Panc1 (cell line): ENCODE results near the gene CGNL1. TPM values are rescaled to one million over a fixed set of nuclear protein-coding genes. Genes with fewer than 3 reads are reported as not detected.

Source experiments
- ATAC-seq: fragments of 200-7000 bp; cut with Tn5 transposase; 2 replicates; pipeline ENCODE4 v1.9.1; 2020; ENCODE audit warnings: mild to moderate bottlenecking, moderate library complexity
- BruUV-seq: library from RNA; stranded (reverse); fragments of 400-500 nt; replicated peaks from 2 replicates; lab custom pipeline; 2021; lab: Mats Ljungman, UMichigan
- CTCF ChIA-PET: fragments of 300-600 bp; sonication (Branson Sonifier 250); formaldehyde crosslinking; loops from one replicate; lab custom pipeline; 2022; ENCODE audit warnings: antibody characterized with exemption; lab: Charles Lee
- POLR2A ChIA-PET: fragments of 300-600 bp; sonication (Branson Sonifier 250); formaldehyde crosslinking; loops from one replicate; lab custom pipeline; 2022; ENCODE audit warnings: antibody characterized with exemption; lab: Charles Lee
- DNase-seq: peaks from one replicate; pipeline ENCODE4 v3.0.0-alpha.2; 2010; ENCODE audit warnings: low read depth, low spot score
- H3K27ac ChIP-seq: 2 replicates; pipeline ENCODE4 v1.5.1; 2011; ENCODE audit warnings: mild to moderate bottlenecking, low read length, inconsistent platforms
- H3K27me3 ChIP-seq: fragments of 200-500 bp; sonication (Bioruptor generic); 2 replicates; pipeline ENCODE4 v1.6.0; 2014; ENCODE audit warnings: low read length, inconsistent platforms; ENCODE audit not compliant: control insufficient read depth, insufficient read depth
- H3K36me3 ChIP-seq: fragments of 200-500 bp; sonication (Bioruptor generic); 2 replicates; pipeline ENCODE4 v1.5.1; 2014; ENCODE audit warnings: inconsistent platforms, mild to moderate bottlenecking, low read length, moderate library complexity; ENCODE audit not compliant: control insufficient read depth, insufficient read depth
- H3K4me1 ChIP-seq: 2 replicates; pipeline ENCODE4 v1.5.1; 2011; ENCODE audit warnings: inconsistent platforms, mild to moderate bottlenecking, low read length, moderate library complexity; ENCODE audit not compliant: control insufficient read depth, insufficient read depth
- H3K4me3 ChIP-seq, 2 experiments: 2 replicates each; pipeline ENCODE4 v1.5.1; 2011 to 2012; ENCODE audit warnings: low read depth in 2 of 2, low read length in 2 of 2, mild to moderate bottlenecking in 2 of 2, inconsistent platforms in 1 of 2, moderate library complexity in 1 of 2
- H3K9me3 ChIP-seq: fragments of 200-500 bp; sonication (Bioruptor generic); 2 replicates; pipeline ENCODE4 v1.5.1; 2014; ENCODE audit warnings: low read depth, mild to moderate bottlenecking, inconsistent platforms, low read length, moderate library complexity; ENCODE audit not compliant: control insufficient read depth, insufficient read depth
- POLR2AphosphoS5 ChIP-seq: IDR thresholded peaks from 2 replicates; pipeline ENCODE4 v1.6.1; 2012; ENCODE audit warnings: mild to moderate bottlenecking, low read depth, low read length, moderate library complexity
- SIN3A ChIP-seq: IDR thresholded peaks from 2 replicates; pipeline ENCODE4 v1.6.1; 2012; ENCODE audit warnings: low read depth, mild to moderate bottlenecking, low read length, moderate library complexity, borderline replicate concordance; ENCODE audit not compliant: insufficient read depth
- TCF7L2 ChIP-seq: IDR thresholded peaks from 2 replicates; pipeline ENCODE4 v1.6.1; 2011; ENCODE audit warnings: mild to moderate bottlenecking, low read depth, low read length, inconsistent platforms
- in situ Hi-C: cut with HindIII; loops from 2 replicates; pipeline ENCODE4 v1.10.0; 2016; ENCODE audit warnings: low sequenced_read_pairs, low pct_unique_long_range_greater_than_20kb
- intact Hi-C: fragments of 100-400 bp; cut with micrococcal nuclease; formaldehyde crosslinking; loops from one replicate; pipeline ENCODE4 v1.10.0; 2022; ENCODE audit not compliant: unreplicated experiment
- total RNA-seq: library from RNA; stranded (reverse); gene quantifications from one replicate; pipeline ENCODE4 v1.2.1, GENCODE V29; 2021; ENCODE audit not compliant: unreplicated experiment
- TF ChIP-seq, protein P1 (sequence below): fragments of 450-650 bp; IDR thresholded peaks from 2 replicates; pipeline ENCODE4 v1.5.1; 2017; ENCODE audit warnings: mild to moderate bottlenecking
- TF ChIP-seq, protein P2 (sequence below), 2 experiments: IDR thresholded peaks; 2 replicates each; pipeline ENCODE4 v1.6.1; 2011 to 2012; ENCODE audit warnings: low read depth in 2 of 2, control low read depth in 1 of 2, low read length in 1 of 2, mild to moderate bottlenecking in 1 of 2, moderate library complexity in 1 of 2; ENCODE audit not compliant: insufficient read depth in 1 of 2

Gene CGNL1
- total RNA-seq, 1 experiment from 2014 or later = 3.5 TPM

DNA sequence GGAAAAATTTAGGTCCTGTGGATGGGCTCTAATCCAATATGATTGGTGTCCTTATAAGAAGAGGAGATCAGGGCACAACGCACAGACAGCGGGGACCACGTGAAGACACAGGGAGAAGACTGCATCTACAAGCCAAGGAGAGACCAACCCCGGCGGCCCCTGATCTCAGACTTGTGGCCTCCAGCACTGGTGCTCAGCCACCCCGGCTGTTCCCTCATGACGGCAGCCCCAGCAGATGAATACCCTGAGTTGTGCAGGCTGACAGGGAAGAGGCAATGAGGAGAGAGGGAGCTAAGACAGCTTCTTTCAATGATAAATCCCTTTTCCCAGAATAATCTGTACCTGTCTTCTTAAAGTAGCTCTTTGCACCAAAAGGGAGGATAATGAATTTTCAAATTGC lies 33.3 kb upstream of the CGNL1 start:
- ATAC-seq = no peak
- no peaks in the 10 kb centered on the region for H3K4me1 ChIP-seq
- no TSS peak for BruUV-seq
- POLR2A ChIA-PET = no interaction called here
- no peak overlapping the region for H3K4me3 ChIP-seq
- no peaks in the 10 kb centered on the region for H3K9me3 ChIP-seq
- no peaks in the 10 kb centered on the region for H3K36me3 ChIP-seq
- intact Hi-C loops (loop anchor here (10.0 kb wide), 1 partner anchor 82 kb away; no protein-coding TSS in a partner anchor), in situ Hi-C loops (no loop called here)
- no peak overlapping the region for H3K27ac ChIP-seq
- H3K27me3 ChIP-seq = no peaks in the 10 kb centered on the region
- DNase-seq = no peak
- CTCF ChIA-PET = interaction anchor here (1.0 kb wide), 1 partner anchor 184 kb away, joined by 3 read pairs; no protein-coding TSS in a partner anchor
- TF ChIP-seq TCF7L2 = no peak

DNA sequence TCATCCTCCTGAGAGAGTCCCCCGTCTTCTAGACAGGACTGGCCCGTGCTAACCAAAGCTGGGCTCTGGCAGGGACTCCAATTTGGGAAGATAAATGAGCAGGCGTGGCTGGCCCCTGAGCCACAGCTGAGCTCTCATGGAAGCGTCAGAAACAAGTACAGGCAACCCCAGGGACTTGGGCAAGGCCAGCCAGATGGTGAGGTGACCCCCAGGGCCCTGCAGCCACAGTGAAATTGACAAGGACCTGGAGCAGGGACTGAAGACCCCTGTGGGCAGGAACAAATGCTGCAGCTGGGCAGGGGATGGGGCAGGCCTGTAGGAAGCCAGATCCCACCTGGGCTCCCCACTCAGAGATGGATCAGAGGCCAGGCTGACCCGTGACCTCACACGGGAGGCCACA lies 32.8 kb upstream of the CGNL1 start:
- Histone ChIP-seq H3K4me1 (no peaks in the 10 kb centered on the region), H3K4me3 (no peak overlapping the region), H3K27me3 (no peaks in the 10 kb centered on the region), H3K36me3 (no peaks in the 10 kb centered on the region), H3K27ac (no peak overlapping the region), H3K9me3 (no peaks in the 10 kb centered on the region)
- ChIA-PET POLR2A (no interaction called here), CTCF (interaction anchor here (1.0 kb wide), 1 partner anchor 184 kb away, joined by 3 read pairs; no protein-coding TSS in a partner anchor)
- no peak for DNase-seq
- in situ Hi-C loops = no loop called here
- ATAC-seq = no peak
- intact Hi-C loops = loop anchor here (10.0 kb wide), 1 partner anchor 81 kb away; no protein-coding TSS in a partner anchor
- no peak for TF ChIP-seq SIN3A
- no peak for TF ChIP-seq POLR2AphosphoS5
- TF ChIP-seq, protein P1, sequence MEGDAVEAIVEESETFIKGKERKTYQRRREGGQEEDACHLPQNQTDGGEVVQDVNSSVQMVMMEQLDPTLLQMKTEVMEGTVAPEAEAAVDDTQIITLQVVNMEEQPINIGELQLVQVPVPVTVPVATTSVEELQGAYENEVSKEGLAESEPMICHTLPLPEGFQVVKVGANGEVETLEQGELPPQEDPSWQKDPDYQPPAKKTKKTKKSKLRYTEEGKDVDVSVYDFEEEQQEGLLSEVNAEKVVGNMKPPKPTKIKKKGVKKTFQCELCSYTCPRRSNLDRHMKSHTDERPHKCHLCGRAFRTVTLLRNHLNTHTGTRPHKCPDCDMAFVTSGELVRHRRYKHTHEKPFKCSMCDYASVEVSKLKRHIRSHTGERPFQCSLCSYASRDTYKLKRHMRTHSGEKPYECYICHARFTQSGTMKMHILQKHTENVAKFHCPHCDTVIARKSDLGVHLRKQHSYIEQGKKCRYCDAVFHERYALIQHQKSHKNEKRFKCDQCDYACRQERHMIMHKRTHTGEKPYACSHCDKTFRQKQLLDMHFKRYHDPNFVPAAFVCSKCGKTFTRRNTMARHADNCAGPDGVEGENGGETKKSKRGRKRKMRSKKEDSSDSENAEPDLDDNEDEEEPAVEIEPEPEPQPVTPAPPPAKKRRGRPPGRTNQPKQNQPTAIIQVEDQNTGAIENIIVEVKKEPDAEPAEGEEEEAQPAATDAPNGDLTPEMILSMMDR = no peak
- TF ChIP-seq, protein P2, sequence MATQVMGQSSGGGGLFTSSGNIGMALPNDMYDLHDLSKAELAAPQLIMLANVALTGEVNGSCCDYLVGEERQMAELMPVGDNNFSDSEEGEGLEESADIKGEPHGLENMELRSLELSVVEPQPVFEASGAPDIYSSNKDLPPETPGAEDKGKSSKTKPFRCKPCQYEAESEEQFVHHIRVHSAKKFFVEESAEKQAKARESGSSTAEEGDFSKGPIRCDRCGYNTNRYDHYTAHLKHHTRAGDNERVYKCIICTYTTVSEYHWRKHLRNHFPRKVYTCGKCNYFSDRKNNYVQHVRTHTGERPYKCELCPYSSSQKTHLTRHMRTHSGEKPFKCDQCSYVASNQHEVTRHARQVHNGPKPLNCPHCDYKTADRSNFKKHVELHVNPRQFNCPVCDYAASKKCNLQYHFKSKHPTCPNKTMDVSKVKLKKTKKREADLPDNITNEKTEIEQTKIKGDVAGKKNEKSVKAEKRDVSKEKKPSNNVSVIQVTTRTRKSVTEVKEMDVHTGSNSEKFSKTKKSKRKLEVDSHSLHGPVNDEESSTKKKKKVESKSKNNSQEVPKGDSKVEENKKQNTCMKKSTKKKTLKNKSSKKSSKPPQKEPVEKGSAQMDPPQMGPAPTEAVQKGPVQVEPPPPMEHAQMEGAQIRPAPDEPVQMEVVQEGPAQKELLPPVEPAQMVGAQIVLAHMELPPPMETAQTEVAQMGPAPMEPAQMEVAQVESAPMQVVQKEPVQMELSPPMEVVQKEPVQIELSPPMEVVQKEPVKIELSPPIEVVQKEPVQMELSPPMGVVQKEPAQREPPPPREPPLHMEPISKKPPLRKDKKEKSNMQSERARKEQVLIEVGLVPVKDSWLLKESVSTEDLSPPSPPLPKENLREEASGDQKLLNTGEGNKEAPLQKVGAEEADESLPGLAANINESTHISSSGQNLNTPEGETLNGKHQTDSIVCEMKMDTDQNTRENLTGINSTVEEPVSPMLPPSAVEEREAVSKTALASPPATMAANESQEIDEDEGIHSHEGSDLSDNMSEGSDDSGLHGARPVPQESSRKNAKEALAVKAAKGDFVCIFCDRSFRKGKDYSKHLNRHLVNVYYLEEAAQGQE (IDR thresholded peaks at IDR 0.05; ENCODE audit: insufficient read depth in 1 of 2, low read depth in 2 of 2, low read length in 1 of 2) = no peak
- TF ChIP-seq TCF7L2 = no peak
- no TSS peak for BruUV-seq

DNA sequence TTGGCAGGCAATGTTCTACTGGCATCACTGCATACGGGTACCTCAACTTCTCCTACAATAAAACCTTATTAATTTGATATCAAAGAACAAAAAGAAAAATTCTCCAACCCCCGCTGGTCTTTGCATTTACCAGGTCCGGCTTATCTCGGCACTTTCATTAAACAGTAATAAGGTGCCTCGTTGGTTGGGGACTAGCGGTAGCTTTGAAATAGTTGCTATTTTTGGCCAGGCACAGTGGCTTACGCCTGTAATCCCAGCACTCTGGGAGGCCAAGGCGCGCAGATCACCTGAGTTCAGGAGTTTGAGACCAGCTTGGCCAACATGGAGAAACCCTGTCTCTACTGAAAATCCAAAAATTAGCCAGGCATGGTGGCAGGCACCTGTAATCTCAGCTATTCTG lies 32.0 kb upstream of the CGNL1 start:
- intact Hi-C loops = loop anchor here (10.0 kb wide), 1 partner anchor 81 kb away; no protein-coding TSS in a partner anchor
- no peaks in the 10 kb centered on the region for H3K4me1 ChIP-seq
- H3K4me3 ChIP-seq = no peak overlapping the region
- DNase-seq (no peak), ATAC-seq (no peak)
- in situ Hi-C loops = no loop called here
- no peak overlapping the region for H3K27ac ChIP-seq
- BruUV-seq = no TSS peak
- no peaks in the 10 kb centered on the region for H3K36me3 ChIP-seq
- H3K9me3 ChIP-seq = no peaks in the 10 kb centered on the region
- TF ChIP-seq, protein P2 (IDR thresholded peaks at IDR 0.05; ENCODE audit: insufficient read depth in 1 of 2, low read depth in 2 of 2, low read length in 1 of 2) = no peak
- TF ChIP-seq TCF7L2 (no peak), SIN3A (no peak)
- TF ChIP-seq, protein P1 = no peak
- no peaks in the 10 kb centered on the region for H3K27me3 ChIP-seq
- ChIA-PET CTCF (interaction anchor here (1.8 kb wide), 1 partner anchor 198 kb away, joined by 6 read pairs; no protein-coding TSS in a partner anchor), POLR2A (no interaction called here)
